ENCODE measurements around the gene MAN2A2.

- no peak for TF ChIP-seq CTCF (IDR thresholded peaks at IDR 0.05)
- TF ChIP-seq POLR2A (IDR thresholded peaks at IDR 0.05), result no peak
These were observed 7.6 kb downstream of the MAN2A2 start for GRCh38 chr15:90910441-90911301.

All from right lobe of liver (tissue), 4 donors.